Measurements from ENCODE around the gene SLC16A14.
"Not testable (repeated sequence)": the region's sequence is repeated elsewhere in the genome, so short reads cannot be mapped to it uniquely, and the experiment has no call there.

Gene SLC16A14, protein sequence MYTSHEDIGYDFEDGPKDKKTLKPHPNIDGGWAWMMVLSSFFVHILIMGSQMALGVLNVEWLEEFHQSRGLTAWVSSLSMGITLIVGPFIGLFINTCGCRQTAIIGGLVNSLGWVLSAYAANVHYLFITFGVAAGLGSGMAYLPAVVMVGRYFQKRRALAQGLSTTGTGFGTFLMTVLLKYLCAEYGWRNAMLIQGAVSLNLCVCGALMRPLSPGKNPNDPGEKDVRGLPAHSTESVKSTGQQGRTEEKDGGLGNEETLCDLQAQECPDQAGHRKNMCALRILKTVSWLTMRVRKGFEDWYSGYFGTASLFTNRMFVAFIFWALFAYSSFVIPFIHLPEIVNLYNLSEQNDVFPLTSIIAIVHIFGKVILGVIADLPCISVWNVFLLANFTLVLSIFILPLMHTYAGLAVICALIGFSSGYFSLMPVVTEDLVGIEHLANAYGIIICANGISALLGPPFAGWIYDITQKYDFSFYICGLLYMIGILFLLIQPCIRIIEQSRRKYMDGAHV

DNA sequence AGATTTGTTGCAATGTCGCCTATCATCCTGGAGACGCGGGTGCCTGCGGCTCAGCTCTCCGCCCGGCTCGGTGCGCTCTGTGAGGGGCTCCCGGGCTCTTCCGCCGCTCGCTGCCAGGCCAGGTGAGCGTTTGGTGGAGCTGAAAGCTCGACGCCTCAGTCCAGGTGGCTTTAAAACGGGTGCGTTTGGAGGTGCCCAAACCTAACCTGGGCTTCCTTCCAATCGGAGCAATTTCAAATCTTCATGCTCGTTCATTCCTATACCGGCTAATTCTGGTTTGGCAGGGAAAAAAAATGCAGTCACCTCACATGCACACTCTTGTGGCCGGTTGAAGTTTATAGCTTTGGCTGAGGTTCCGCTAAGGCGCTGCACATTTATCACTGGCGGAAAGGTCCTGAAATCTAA is at the start of gene SLC16A14:
SLC16A14 (minus strand) TSS at position 274 of the 405 bp plus-strand sequence. CDS start 9,572 bp downstream, outside the sequence.
- CTCF ChIA-PET = interaction anchor here (0.5 to 2.8 kb wide), 15 partner anchors 8 to 348 kb away, joined by 3 to 10 read pairs (median 4); partner anchors contain the start of gene SP100
- TF ChIP-seq, protein P1, sequence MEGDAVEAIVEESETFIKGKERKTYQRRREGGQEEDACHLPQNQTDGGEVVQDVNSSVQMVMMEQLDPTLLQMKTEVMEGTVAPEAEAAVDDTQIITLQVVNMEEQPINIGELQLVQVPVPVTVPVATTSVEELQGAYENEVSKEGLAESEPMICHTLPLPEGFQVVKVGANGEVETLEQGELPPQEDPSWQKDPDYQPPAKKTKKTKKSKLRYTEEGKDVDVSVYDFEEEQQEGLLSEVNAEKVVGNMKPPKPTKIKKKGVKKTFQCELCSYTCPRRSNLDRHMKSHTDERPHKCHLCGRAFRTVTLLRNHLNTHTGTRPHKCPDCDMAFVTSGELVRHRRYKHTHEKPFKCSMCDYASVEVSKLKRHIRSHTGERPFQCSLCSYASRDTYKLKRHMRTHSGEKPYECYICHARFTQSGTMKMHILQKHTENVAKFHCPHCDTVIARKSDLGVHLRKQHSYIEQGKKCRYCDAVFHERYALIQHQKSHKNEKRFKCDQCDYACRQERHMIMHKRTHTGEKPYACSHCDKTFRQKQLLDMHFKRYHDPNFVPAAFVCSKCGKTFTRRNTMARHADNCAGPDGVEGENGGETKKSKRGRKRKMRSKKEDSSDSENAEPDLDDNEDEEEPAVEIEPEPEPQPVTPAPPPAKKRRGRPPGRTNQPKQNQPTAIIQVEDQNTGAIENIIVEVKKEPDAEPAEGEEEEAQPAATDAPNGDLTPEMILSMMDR (conservative IDR thresholded peaks at IDR 0.05; ENCODE audit: low read depth) = peak; percentile 51
- POLR2A ChIA-PET (ENCODE audit: low non-redundant PET) = no interaction called here
- peak within 1 kb of the TSS; percentile 69 for H3K27ac ChIP-seq
- DNase-seq (ENCODE audit: low spot score) = peak; percentile 47

DNA sequence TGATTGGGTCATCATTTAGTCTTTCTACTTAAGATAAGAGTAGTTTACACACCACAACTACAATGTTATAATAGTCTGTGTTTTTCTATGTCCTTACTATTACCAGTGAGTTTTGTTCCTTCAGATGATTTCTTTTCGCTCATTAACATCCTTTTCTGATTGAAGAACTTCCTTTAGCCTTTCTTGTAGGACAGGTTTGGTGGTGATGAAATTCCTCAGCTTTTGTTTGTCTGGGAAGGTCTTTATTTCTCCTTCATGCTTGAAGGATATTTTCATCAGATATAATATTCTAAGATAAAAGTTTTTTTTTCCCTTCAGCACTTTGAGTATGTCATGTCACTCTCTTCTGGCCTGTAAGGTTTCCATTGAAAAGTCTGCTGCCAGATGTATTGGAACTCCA is 38.0 kb upstream of the SLC16A14 start:
- CTCF ChIA-PET = interaction anchor here (0.8 kb wide), 1 partner anchor 53 kb away, joined by 3 read pairs; no protein-coding TSS in a partner anchor
- TF ChIP-seq, protein P1 (conservative IDR thresholded peaks at IDR 0.05; ENCODE audit: low read depth) = no peak
- DNase-seq (ENCODE audit: low spot score) = no peak
- POLR2A ChIA-PET (ENCODE audit: low non-redundant PET) = interaction anchor here (0.6 kb wide), 1 partner anchor 101 kb away, joined by 3 read pairs; no protein-coding TSS in a partner anchor
- H3K27ac ChIP-seq = no peak overlapping the region

DNA sequence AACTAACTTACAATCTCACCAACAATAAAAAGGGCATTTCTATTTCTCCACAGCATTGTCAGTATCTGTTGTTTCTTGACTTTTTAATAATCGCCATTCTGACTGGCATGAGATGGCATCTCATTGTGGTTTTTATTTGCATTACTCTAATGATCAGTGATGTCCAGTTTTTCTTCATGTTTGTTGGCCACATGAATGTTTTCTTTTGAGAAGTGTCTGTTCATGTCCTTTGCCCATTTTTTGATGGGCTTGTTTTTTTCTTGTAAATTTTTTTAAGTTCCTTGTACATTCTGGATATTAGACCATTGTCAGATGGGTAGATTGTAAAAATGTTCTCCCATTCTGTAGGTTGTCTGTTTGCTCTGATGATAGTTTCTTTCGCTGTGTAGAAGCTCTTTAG is 33.2 kb upstream of the SLC16A14 start:
- POLR2A ChIA-PET (ENCODE audit: low non-redundant PET); CTCF ChIA-PET; DNase-seq (ENCODE audit: low spot score); H3K27ac ChIP-seq: not testable (repeated sequence)

DNA sequence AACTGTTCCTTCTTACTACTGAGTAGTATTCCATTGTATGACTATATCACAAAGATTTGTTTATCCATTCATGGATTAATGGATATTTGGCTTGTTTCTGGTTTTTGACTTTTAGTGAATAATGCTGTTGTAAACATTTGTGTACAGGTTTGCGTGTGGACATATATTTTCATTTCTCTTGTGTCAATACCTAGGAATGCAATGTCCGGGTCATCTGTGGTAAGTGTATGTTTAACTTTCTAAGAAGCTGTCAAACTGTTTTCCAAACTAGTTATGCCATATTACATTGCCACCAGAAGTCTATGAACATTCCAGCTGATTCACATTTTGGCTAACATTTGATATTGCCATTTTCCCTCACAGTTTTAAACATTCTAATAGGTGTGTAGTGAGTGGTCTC is 29.1 kb upstream of the SLC16A14 start:
- no peak overlapping the region for H3K27ac ChIP-seq
- ChIA-PET POLR2A (ENCODE audit: low non-redundant PET) (no interaction called here), CTCF (no interaction called here)
- no peak for DNase-seq (ENCODE audit: low spot score)
- TF ChIP-seq, protein P1 (conservative IDR thresholded peaks at IDR 0.05; ENCODE audit: low read depth) = no peak

DNA sequence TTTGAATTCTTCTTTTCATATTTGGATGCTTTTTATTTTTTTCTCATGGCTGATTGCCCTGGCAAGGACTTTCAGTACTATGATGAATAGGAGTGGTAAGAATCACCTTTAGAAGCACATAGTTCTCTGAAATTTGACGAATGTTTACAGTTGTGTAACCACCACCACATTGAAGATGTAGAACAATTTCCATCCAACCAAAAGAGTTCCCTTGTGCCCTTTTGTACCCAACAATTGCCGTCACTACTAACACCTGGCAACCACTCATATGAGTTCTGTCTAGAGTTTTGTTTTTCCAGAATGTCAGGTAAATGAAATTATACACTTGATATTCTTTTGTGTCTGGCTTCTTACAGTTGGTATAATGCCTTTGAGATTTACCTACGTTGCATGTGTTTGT is 28.7 kb upstream of the SLC16A14 start:
- no peak overlapping the region for H3K27ac ChIP-seq
- DNase-seq (ENCODE audit: low spot score) = no peak
- TF ChIP-seq, protein P1 (conservative IDR thresholded peaks at IDR 0.05; ENCODE audit: low read depth) = no peak
- ChIA-PET POLR2A (ENCODE audit: low non-redundant PET) (no interaction called here), CTCF (no interaction called here)

DNA sequence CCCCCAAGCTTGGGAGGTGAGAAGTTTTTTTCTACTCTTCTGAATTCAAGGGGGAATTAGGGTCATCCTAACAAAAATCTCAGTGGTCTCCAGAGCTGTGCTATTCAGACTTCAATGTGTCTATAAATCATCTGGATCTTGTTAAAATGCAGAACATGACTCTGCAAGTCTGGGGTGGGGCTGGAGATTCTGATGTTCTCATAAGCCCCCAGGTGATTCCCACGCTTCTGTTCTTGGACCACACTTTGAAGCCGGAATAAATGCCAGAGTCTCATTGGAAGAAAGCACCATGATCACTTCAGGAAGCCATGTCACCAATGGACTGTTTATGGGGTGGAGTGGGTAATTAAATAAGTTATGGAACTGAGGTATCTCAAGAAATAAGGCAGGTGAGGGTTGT is 22.2 kb upstream of the SLC16A14 start:
- no peak for DNase-seq (ENCODE audit: low spot score)
- TF ChIP-seq, protein P1 (conservative IDR thresholded peaks at IDR 0.05; ENCODE audit: low read depth) = no peak
- ChIA-PET CTCF (interaction anchor here (1.3 kb wide), 1 partner anchor 24 kb away, joined by 3 read pairs; no protein-coding TSS in a partner anchor), POLR2A (ENCODE audit: low non-redundant PET) (no interaction called here)
- no peak overlapping the region for H3K27ac ChIP-seq

DNA sequence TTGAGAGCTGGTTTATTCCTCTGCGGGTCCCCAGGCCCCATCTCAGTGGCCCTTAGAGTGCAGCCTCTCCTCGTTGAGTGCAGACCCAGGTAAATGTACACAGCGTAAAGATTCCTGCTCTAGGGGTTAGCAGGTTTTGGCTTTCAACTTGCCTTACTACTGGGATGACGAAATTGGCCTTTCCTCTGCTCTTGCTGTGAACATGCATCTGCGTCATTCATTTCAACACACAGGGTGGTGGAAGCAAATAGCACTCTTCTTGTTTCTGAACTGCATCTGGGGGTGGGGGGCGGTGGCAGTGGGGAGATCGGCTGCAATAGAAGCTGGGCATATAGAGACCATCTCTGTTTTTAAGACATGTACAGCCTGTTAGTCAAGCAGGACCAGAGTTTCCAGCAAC is 16.5 kb upstream of the SLC16A14 start:
- CTCF ChIA-PET = interaction anchor here (0.9 to 1.0 kb wide), 2 partner anchors 9 to 18 kb away, joined by 3 read pairs; no protein-coding TSS in a partner anchor
- POLR2A ChIA-PET (ENCODE audit: low non-redundant PET) = no interaction called here
- TF ChIP-seq, protein P1 (conservative IDR thresholded peaks at IDR 0.05; ENCODE audit: low read depth) = no peak
- no peak for DNase-seq (ENCODE audit: low spot score)
- H3K27ac ChIP-seq = no peak overlapping the region

All from RWPE1 (cell line).